H1 (cell line): ENCODE data around the gene PNLDC1. TPM values are rescaled to one million over a fixed set of nuclear protein-coding genes. Genes with fewer than 3 reads are reported as not detected.
A peak's percentile ranks its signal among the peaks of the same experiment; 100 is the strongest.

Experiments
- CTCF ChIA-PET: fragments of 300-600 bp; sonication (Branson Sonifier 250); formaldehyde crosslinking; loops from one replicate; lab custom pipeline; 2021; ENCODE audit not compliant: partially characterized antibody; lab: Charles Lee
- POLR2A ChIA-PET: fragments of 300-600 bp; sonication (Branson Sonifier 250); formaldehyde crosslinking; loops from one replicate; lab custom pipeline; 2021; ENCODE audit warnings: inconsistent platforms; ENCODE audit not compliant: partially characterized antibody; lab: Charles Lee
- DNase-seq, 2 experiments: peaks; one replicate each; pipeline versions ENCODE4 v3.0.0 to v3.0.0-alpha.2; 2010 to 2022; ENCODE audit warnings: low spot score in 2 of 2, low read depth in 1 of 2, mixed read lengths in 1 of 2
- FAIRE-seq: peaks from 2 replicates; lab custom pipeline; 2011; peaks lifted over from hg19 to GRCh38; lab: Jason Lieb, UNC
- H2AFZ ChIP-seq: 2 replicates; pipeline ENCODE4 v1.8.1; 2012; ENCODE audit warnings: low read length, inconsistent platforms
- H2AK5ac ChIP-seq: 2 replicates; pipeline ENCODE4 v1.6.1; 2013; ENCODE audit warnings: low read depth, low read length
- H2BK120ac ChIP-seq: replicated peaks from 2 replicates; pipeline ENCODE3; 2013; ENCODE audit warnings: low read depth, low read length, inconsistent platforms
- H2BK12ac ChIP-seq: 2 replicates; pipeline ENCODE4 v1.6.1; 2013; ENCODE audit warnings: low read depth, low read length
- H2BK15ac ChIP-seq: 2 replicates; pipeline ENCODE4 v1.6.1; 2013; ENCODE audit warnings: low read length
- H2BK20ac ChIP-seq: 2 replicates; pipeline ENCODE4 v1.6.1; 2013; ENCODE audit warnings: low read length
- H2BK5ac ChIP-seq: 2 replicates; pipeline ENCODE4 v1.6.1; 2013; ENCODE audit warnings: low read depth, low read length
- H3K14ac ChIP-seq: 2 replicates; pipeline ENCODE4 v1.6.1; 2013; ENCODE audit warnings: inconsistent platforms; ENCODE audit not compliant: insufficient read length
- H3K18ac ChIP-seq: 2 replicates; pipeline ENCODE4 v1.6.1; 2013; ENCODE audit warnings: low read length; ENCODE audit errors: extremely low read depth
- H3K23ac ChIP-seq: 2 replicates; pipeline ENCODE4 v1.6.1; 2013; ENCODE audit warnings: inconsistent platforms; ENCODE audit not compliant: insufficient read length
- H3K23me2 ChIP-seq: 2 replicates; pipeline ENCODE4 v1.6.1; 2013; ENCODE audit warnings: low read depth, low read length
- H3K27ac ChIP-seq: 2 replicates; pipeline ENCODE4 v1.6.1; 2011; ENCODE audit warnings: low read depth, low read length, inconsistent platforms
- H3K27me3 ChIP-seq, 4 experiments: replicated peaks in 1 of 4; 1 replicate in 1 of 4; 2 replicates in 3 of 4; pipeline versions ENCODE4 v1.6.1 to v1.8.1; 2011 to 2013; ENCODE audit warnings: low read length in 3 of 4, mild to moderate bottlenecking in 3 of 4, inconsistent platforms in 2 of 4, mixed read lengths in 2 of 4, moderate library complexity in 1 of 4; ENCODE audit not compliant: control insufficient read depth in 3 of 4, insufficient read depth in 3 of 4; ENCODE audit errors: extremely low read depth in 1 of 4
- H3K36me3 ChIP-seq, 4 experiments: 2 replicates each; pipeline versions ENCODE4 v1.6.1 to v1.8.1; 2011 to 2013; ENCODE audit warnings: mild to moderate bottlenecking in 4 of 4, low read length in 3 of 4, moderate library complexity in 2 of 4, control low read depth in 1 of 4, inconsistent platforms in 1 of 4; ENCODE audit not compliant: insufficient read depth in 4 of 4, control insufficient read depth in 2 of 4
- H3K4ac ChIP-seq: replicated peaks from 2 replicates; pipeline ENCODE3; 2013; ENCODE audit warnings: low read length, low read depth, mixed read lengths, inconsistent platforms; ENCODE audit not compliant: insufficient read length
- H3K4me1 ChIP-seq, 4 experiments: replicated peaks in 1 of 4; 1 replicate in 1 of 4; 2 replicates in 3 of 4; pipeline versions ENCODE4 v1.6.1 to v1.8.1; 2011 to 2013; ENCODE audit warnings: low read length in 3 of 4, inconsistent platforms in 2 of 4, mixed read lengths in 1 of 4; ENCODE audit not compliant: insufficient read depth in 4 of 4, control insufficient read depth in 3 of 4
- H3K4me2 ChIP-seq, 2 experiments: 2 replicates each; pipeline versions ENCODE4 v1.6.1 to v1.8.1; 2011 to 2013; ENCODE audit warnings: low read depth in 2 of 2, low read length in 2 of 2, control low read depth in 1 of 2, inconsistent platforms in 1 of 2, mild to moderate bottlenecking in 1 of 2; ENCODE audit not compliant: insufficient read depth in 1 of 2
- H3K4me3 ChIP-seq, 4 experiments: fragments of 200-600, 300-600 bp in 1 of 4; sonication (generic), shearing (Covaris generic), sonication (Bioruptor Twin) in 1 of 4; 2 replicates each; pipeline versions ENCODE4 v1.5.1 to v1.8.1; 2011 to 2016; ENCODE audit warnings: low read length in 4 of 4, low read depth in 3 of 4, control low read depth in 2 of 4, inconsistent platforms in 2 of 4, mild to moderate bottlenecking in 2 of 4, mixed read lengths in 1 of 4, moderate library complexity in 1 of 4; ENCODE audit not compliant: insufficient read depth in 2 of 4; ENCODE audit errors: extremely low read depth in 1 of 4
- H3K56ac ChIP-seq: replicated peaks from 2 replicates; pipeline ENCODE3; 2013; ENCODE audit warnings: low read depth, mild to moderate bottlenecking, mixed read lengths, low read length, inconsistent platforms; ENCODE audit not compliant: insufficient read length
- H3K79me1 ChIP-seq: 2 replicates; pipeline ENCODE4 v1.6.1; 2013; ENCODE audit warnings: low read depth, low read length, control low read depth
- H3K79me2 ChIP-seq, 2 experiments: 2 replicates each; pipeline versions ENCODE4 v1.6.1 to v1.8.1; 2012 to 2013; ENCODE audit warnings: low read length in 2 of 2, mild to moderate bottlenecking in 2 of 2, inconsistent platforms in 1 of 2; ENCODE audit not compliant: insufficient read depth in 2 of 2, control insufficient read depth in 1 of 2
- H3K9ac ChIP-seq, 4 experiments: replicated peaks in 1 of 4; 1 replicate in 1 of 4; 2 replicates in 3 of 4; pipeline versions ENCODE4 v1.6.1 to v1.8.1; 2011 to 2013; ENCODE audit warnings: low read depth in 3 of 4, low read length in 3 of 4, control low read depth in 2 of 4, mild to moderate bottlenecking in 2 of 4, moderate library complexity in 2 of 4, inconsistent platforms in 1 of 4; ENCODE audit errors: extremely low read depth in 1 of 4
- H3K9me3 ChIP-seq, 2 experiments: 2 replicates each; pipeline versions ENCODE4 v1.6.1 to v1.8.1; 2012 to 2013; ENCODE audit warnings: mild to moderate bottlenecking in 2 of 2, moderate library complexity in 2 of 2, control low read depth in 1 of 2, inconsistent platforms in 1 of 2, low read depth in 1 of 2, low read length in 1 of 2, mixed read lengths in 1 of 2; ENCODE audit not compliant: insufficient read depth in 2 of 2
- H4K20me1 ChIP-seq, 2 experiments: replicated peaks in 1 of 2; 2 replicates each; pipeline versions ENCODE3 to v1.8.1; 2011 to 2013; ENCODE audit warnings: inconsistent platforms in 2 of 2, low read length in 2 of 2, mild to moderate bottlenecking in 1 of 2; ENCODE audit not compliant: insufficient read depth in 2 of 2, control insufficient read depth in 1 of 2
- H4K5ac ChIP-seq: 2 replicates; pipeline ENCODE4 v1.6.1; 2013; ENCODE audit warnings: low read length, low read depth, mixed read lengths, inconsistent platforms; ENCODE audit not compliant: insufficient read length
- H4K8ac ChIP-seq: 2 replicates; pipeline ENCODE4 v1.8.0; 2013; ENCODE audit warnings: mild to moderate bottlenecking, moderate library complexity, low read length, inconsistent platforms; ENCODE audit not compliant: insufficient read depth; ENCODE audit errors: extremely low read depth
- H4K91ac ChIP-seq: replicated peaks from 2 replicates; pipeline ENCODE3; 2013; ENCODE audit warnings: low read length, mixed read lengths, inconsistent platforms; ENCODE audit not compliant: insufficient read length
- CREB1 ChIP-seq: IDR thresholded peaks from 2 replicates; pipeline ENCODE4 v1.6.1; 2012; ENCODE audit warnings: inconsistent platforms
- EZH2 ChIP-seq: fragments of 200-600 bp; sonication (generic); IDR thresholded peaks from 2 replicates; pipeline ENCODE4 v1.7.1; 2012; ENCODE audit warnings: low read depth, mild to moderate bottlenecking, moderate library complexity, low read length, inconsistent platforms; ENCODE audit not compliant: severe bottlenecking
- NANOG ChIP-seq: IDR thresholded peaks from 2 replicates; pipeline ENCODE4 v1.6.1; 2011; ENCODE audit warnings: low read length, low read depth, mild to moderate bottlenecking, inconsistent platforms; ENCODE audit not compliant: insufficient read depth, poor library complexity, severe bottlenecking
- YY1 ChIP-seq: IDR thresholded peaks from 2 replicates; pipeline ENCODE4 v1.6.1; 2011; ENCODE audit warnings: low read depth, mild to moderate bottlenecking, low read length
- WGBS, 2 experiments: shearing (Covaris generic) in 1 of 2; methylation state at CpG; one replicate each; pipeline versions ENCODE4 v1.1.6 to v1.1.7; 2013 to 2015; ENCODE audit warnings: low lambda C conversion rate in 2 of 2, mixed read lengths in 2 of 2, inconsistent platforms in 1 of 2, low coverage in 1 of 2, missing lambda C conversion rate in 1 of 2; ENCODE audit not compliant: insufficient replicate concordance in 2 of 2, insufficient coverage in 1 of 2, insufficient read length in 1 of 2; ENCODE audit errors: extremely low coverage in 1 of 2, missing lambda C conversion rate in 1 of 2; 5-methylcytosine and 5-hydroxymethylcytosine counted together
- polyA plus RNA-seq, 7 experiments: library from polyadenylated mRNA; depleted of rRNA in 3 of 7; stranded (reverse) in 5 of 7; unstranded in 2 of 7; fragments of >200 nt in 5 of 7; fragments of 200-250 nt in 2 of 7; gene quantifications; 1 replicate in 5 of 7; 2 replicates in 1 of 7; 4 replicates in 1 of 7; pipeline versions ENCODE4 v1.2.1 to v1.2.3, GENCODE V29; 2011 to 2013; ENCODE audit warnings: missing spikeins in 2 of 7, mixed read lengths in 2 of 7
- total RNA-seq: library from RNA; stranded (reverse); fragmentation: NEBNext Ultra II Directional; extraction: Animal tissue kit (Norgen Biotek cat#: 25700); gene quantifications from 2 replicates; pipeline ENCODE4 v1.2.1, GENCODE V29; 2021

PNLDC1 gene
- total and polyA plus RNA-seq, 2 of the 8 experiments (the other 6 are each of a cell fraction or from before 2014, with no cell fraction given), result 0.15 to 0.34 TPM

DNA sequence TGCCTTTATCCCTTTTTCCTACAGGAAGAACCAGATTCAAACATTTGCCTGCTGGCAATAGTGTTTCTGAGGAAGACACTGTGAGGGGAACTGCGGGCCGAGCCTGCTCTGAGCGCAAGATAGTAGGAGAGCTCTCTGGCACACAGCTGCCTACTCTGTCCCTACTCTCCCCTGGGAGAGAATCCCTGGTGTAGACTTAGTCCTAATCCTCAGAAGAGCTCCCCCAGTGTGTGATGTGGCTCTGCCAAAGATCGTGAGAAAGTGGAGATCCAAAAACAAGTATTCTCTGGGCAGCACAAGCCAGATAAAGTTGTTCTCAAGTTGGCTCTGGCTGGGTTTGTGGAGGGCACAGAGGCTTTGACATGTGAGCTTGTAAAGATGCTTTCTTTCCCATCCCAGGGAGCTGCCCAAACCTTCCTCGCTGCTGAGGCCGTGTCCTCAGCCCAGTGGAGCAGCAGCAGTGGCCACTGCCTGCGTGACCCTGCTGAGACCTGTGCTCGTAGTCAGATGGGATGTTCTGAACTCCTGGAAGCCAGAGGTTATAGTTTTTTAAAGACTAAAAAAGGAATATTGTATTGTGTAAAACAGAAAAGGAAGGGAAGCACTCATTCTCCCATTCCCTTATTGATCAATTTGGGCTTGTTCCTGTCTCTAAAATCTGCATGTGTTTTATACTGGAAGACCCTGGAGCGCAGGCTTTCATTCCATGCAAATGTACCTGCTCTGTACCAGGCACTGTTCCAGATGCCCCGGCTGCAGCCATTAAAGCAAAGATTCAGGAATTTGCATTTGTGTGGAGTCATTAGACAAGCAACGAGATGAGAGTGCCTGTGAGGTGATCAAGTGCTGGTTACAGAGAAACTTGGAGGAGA, 30.7 kb downstream of the PNLDC1 start:
- no peaks in the 10 kb centered on the region for H4K20me1 ChIP-seq
- H3K23ac ChIP-seq, result no peak overlapping the region
- H2BK120ac ChIP-seq, result peak overlapping the region; percentile 27
- H3K23me2 ChIP-seq, result no peaks in the 10 kb centered on the region
- no peak overlapping the region for H4K5ac ChIP-seq
- peak overlapping the region; percentile 65; the same call in 1 of the 2 replicates for H3K18ac ChIP-seq
- 81% methylated on average over 11 of the region's 11 CpGs; no CpG with 5 or more reads in 1 of the 2 experiments for WGBS, 2 experiments
- peak overlapping the region; percentile 35; the same call in 1 of the 2 replicates for H2AFZ ChIP-seq
- no peak overlapping the region for H3K4me3 ChIP-seq
- peak overlapping the region; percentile 77; the same call in 1 of the 2 replicates for H2BK12ac ChIP-seq
- peak overlapping the region; percentile 0; the same call in 1 of the 2 replicates for H2BK20ac ChIP-seq
- CTCF ChIA-PET, result interaction anchor here (0.9 to 2.9 kb wide), 4 partner anchors 16 to 703 kb away, joined by 3 to 7 read pairs (median 3); no protein-coding TSS in a partner anchor
- peak overlapping the region; percentile 58 for H4K91ac ChIP-seq
- no peak overlapping the region for H3K56ac ChIP-seq
- 0 out of 2 replicates have a peak overlapping the region, but pooled peaks have one; percentile 61 for H2AK5ac ChIP-seq
- H3K79me1 ChIP-seq, result no peaks in the 10 kb centered on the region
- H3K27ac ChIP-seq, result no peak overlapping the region
- no peak for FAIRE-seq
- H3K9me3 ChIP-seq, result no peaks in the 10 kb centered on the region; a peak in 1 of 4 replicates
- no peak overlapping the region for H3K14ac ChIP-seq
- H4K8ac ChIP-seq, result peak overlapping the region; percentile 32; the same call in 1 of the 2 replicates
- peak overlapping the region in 1 of 2 experiments; percentile 54; a peak in 2 of 4 replicates for H3K4me2 ChIP-seq
- peak overlapping the region; percentile 69; the same call in 1 of the 2 replicates for H2BK5ac ChIP-seq
- no peaks in the 10 kb centered on the region; a peak in 1 of 7 replicates for H3K27me3 ChIP-seq
- H3K4me1 ChIP-seq, result peaks cover 0 to 14% (median 6%) of the 10 kb centered on the region in 4 experiments; a peak in 5 of 7 replicates
- H3K4ac ChIP-seq, result peak overlapping the region; percentile 44
- no peaks in the 10 kb centered on the region for H3K79me2 ChIP-seq
- TF ChIP-seq EZH2 (no peak), YY1 (peak; percentile 40; the same call in 1 of the 2 replicates), CREB1 (no peak), NANOG (peak; percentile 4)
- TF ChIP-seq, all 59 proteins: peak for 2
- Histone ChIP-seq H3K36me3 (no peaks in the 10 kb centered on the region), H2BK15ac (no peak overlapping the region), H3K9ac (no peak overlapping the region)
- POLR2A ChIA-PET, result interaction anchor here (1.1 to 1.8 kb wide), 4 partner anchors 12 to 104 kb away, joined by 3 to 7 read pairs (median 4); partner anchors contain the start of genes MRPL18, TCP1 and WTAP
- no peak for DNase-seq
